DMS53 treated with DMSO at 0.1 percent for 48 hours (cell line): ENCODE data around the gene KPNA1.
A peak's percentile ranks its signal among the peaks of the same experiment; 100 is the strongest.

Experiments
- DNase-seq: peaks from one replicate; lab custom pipeline; 2025; ENCODE audit not compliant: unreplicated experiment; lab: John Stamatoyannopoulos, UW

The KPNA1 gene

GRCh38 chr3:122514123-122515019 lies at the start of gene KPNA1:
TSS of gene KPNA1 (minus strand) at chr3:122514939. CDS start at chr3:122496565, 18,374 bp downstream.
- peak; percentile 61 for DNase-seq

DNA sequence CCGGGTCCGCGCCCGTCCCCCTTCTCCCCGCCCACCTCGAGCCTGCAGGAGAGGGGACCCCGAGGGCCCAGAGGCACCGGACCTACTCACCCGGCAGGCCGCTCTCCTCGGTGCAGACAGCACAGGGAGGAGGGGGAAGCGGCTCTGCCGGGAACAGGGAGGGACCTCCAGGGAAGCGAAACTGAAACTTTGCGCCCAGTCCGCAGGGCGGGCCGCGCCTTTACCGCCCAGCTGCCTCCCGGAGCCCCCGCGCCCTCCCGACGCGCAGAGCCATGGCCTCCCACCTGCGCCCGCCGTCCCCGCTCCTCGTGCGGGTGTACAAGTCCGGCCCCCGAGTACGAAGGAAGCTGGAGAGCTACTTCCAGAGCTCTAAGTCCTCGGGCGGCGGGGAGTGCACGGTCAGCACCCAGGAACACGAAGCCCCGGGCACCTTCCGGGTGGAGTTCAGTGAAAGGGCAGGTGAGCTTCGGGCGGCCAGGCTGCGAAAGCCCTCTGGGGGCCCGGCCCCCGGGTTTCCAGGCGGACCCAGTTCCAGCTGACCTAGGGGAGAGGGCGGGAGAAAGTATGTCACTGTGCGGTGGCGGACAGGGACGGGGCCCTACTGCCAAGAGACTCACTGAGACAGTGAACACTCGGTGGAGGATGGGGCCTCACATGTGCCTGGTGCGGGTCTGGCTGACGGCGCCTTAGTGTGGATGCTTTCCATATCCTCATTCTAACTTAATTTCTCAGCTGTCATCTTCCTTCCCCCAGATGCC lies 49.6 kb upstream of the KPNA1 start, which contains the start of the genes DTX3L and PARP9:
TSS of gene DTX3L (plus strand) at position 184 of the 758 bp plus-strand sequence. CDS start at position 273, 89 bp downstream.
TSS of gene PARP9 (minus strand) at position 146 of the 758 bp plus-strand sequence. CDS start 4,680 bp downstream, outside the sequence.
- DNase-seq, result peak; percentile 48

- no peak for DNase-seq
Observed at GRCh38 chr3:122563717-122564025, 48.9 kb upstream of the KPNA1 start.

DNA sequence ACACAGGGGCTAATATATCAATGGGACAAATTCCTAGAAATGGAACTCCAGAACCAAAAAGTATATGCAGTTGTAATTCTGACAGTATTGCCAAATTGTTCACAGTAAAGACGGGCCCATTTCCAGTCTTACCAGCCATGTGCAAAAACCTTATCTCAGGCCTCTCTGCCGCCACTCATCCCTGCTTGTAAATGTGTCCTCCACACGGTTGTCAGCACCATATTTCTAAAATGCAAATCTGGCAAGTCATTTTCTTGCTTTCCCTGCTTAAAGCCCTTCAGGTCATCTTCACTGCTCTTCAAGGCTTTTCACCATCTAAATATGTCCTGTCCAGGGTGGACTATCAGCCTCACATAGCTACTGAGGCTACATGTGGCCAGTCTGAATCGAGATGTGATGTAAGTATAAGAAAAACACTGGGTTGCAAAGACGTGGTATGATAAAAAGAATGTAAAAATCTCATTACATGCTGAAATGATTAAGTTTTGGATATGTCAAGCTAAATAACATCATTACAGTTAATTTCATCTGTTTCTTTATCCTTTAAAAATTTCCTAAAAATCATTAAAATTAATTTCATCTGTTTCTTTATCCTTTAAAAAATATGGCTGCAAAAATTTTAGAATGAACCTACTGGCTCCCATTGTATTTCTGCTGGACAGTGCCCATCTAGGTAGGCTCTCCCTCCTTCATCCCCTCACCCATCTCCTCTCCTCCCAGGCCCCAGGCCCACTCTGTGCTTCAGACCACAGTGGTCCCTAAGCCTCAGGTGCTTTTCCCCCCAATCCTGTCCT lies 48.4 kb upstream of the KPNA1 start:
- DNase-seq, result no peak

DNA sequence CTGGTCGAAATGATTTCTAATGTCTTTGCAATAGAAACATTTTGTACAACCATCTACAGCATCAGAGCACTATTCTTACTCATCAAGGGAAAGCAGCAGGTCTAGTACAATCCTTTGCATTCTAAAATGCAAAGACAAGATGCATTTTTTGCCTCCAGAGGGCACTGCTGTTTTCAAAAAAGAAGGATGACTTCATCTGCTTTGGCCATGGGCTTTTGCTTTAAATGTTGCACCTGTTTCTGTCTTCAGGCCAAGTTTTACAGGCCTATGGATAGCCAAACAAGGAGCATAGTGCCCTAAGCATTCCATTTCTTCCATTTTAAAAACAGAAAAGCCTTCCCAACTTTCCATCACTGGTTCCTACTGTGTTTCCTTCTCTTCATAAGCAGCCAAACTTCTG lies 45.9 kb upstream of the KPNA1 start:
- peak; percentile 64 for DNase-seq

- no peak for DNase-seq
Observed at GRCh38 chr3:122559906-122560305, 45.2 kb upstream of the KPNA1 start.

GRCh38 chr3:122558605-122559004 lies 43.9 kb upstream of the KPNA1 start:
- no peak for DNase-seq

- no peak for DNase-seq
Observed at GRCh38 chr3:122557356-122557755, 42.6 kb upstream of the KPNA1 start.

DNA sequence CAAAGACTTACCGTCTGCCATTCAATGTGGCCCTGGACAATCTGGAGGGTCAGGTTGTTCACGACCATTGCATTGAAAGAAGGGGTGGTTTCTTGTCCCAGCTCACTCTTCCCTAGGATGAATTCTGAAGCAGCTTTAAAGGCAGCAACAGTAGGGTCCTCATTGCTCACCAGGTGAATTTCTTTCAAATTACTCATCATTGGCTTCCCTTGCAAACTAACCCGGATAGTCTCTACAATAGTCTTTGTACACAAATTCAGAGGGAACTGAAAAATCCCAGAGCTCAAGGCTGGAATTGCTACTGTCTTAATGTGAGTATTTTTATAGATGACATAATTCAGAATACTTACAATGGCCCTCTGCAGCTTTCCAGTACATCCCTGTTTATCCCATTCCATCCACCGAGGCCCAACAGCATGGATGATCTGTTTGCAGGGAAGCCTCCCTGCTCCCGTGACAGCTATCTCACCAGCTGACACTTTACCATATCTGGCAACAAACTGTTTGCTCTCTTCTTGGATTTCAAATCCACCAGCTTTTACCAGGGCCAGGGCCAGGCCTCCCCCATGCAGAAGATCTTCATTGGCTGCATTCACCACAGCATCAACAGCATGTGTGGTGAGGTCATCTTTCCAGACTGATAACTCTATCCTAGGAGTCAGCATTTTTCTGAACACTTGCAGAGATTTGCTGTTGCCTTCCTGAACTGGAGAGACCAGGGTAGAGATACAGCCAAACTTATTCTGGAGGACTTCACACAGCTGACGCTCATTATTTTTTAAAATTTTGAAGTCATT lies 40.7 kb upstream of the KPNA1 start:
- no peak for DNase-seq

DNA sequence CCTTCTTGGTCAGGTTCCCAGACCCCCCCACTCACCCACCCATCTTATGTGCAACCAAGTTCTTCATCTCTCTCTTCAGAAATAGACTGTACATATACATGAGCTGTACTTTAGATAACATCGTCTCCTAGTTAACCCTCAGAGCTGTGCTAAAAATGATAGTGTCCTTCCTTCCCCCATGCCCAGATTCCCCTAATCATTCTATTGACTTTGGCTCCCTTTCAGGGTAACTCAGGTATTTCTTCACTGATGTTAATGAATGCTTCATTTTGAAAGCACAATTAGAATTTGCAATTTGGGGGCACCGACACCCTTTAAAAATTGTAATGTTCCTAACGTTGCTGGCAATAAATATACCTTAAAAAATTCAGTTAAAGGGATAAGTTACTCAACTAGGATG lies 38.4 kb upstream of the KPNA1 start:
- DNase-seq, result no peak

- no peak for DNase-seq
Observed at GRCh38 chr3:122548619-122549018, 33.9 kb upstream of the KPNA1 start.

GRCh38 chr3:122548076-122548475 lies 33.3 kb upstream of the KPNA1 start:
- no peak for DNase-seq

GRCh38 chr3:122546151-122546550 lies 31.4 kb upstream of the KPNA1 start:
- DNase-seq, result no peak

DNA sequence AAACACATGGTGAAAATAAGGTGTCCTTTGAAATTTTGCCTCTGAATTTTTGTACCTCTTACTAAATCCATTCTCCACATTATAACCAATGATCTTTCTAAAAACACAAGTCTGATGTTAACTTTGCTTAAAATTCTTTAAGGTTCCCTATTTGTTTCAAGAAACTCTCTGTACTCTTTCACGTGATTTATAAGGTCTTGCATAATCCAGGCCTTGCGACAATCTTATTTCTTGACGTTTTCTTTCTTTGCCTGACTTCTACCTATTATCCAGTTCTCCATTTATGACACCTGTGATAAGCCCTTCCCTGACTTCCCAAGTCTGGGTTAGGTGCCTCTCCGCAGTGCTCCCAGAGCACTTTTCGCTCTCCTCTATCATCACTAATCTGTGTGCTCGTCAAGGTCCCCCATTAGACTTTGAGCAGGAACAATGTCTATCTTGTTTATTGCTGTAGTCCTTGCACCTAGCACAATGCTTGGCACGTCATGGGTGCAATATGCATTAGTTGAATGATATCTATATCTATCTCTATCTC lies 24.3 kb upstream of the KPNA1 start:
- no peak for DNase-seq

DNA sequence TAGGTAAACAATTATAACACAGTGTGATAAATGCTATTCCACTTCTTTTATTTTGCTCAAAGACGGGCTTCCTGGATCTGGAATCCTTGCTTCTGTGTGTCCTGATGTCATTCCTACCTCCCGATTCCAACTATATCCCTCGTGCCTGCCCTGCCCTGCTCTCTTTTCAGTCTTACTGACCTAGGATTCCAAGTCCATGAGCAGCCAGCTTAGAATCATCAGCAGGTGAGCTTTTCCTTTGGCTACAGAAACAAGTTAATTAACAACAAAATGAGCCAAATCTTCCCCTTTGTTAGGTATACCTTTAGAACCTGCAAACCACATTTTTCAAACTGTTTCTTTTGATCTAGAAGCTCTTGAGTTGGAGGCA lies 21.9 kb upstream of the KPNA1 start:
- DNase-seq, result no peak

DNA sequence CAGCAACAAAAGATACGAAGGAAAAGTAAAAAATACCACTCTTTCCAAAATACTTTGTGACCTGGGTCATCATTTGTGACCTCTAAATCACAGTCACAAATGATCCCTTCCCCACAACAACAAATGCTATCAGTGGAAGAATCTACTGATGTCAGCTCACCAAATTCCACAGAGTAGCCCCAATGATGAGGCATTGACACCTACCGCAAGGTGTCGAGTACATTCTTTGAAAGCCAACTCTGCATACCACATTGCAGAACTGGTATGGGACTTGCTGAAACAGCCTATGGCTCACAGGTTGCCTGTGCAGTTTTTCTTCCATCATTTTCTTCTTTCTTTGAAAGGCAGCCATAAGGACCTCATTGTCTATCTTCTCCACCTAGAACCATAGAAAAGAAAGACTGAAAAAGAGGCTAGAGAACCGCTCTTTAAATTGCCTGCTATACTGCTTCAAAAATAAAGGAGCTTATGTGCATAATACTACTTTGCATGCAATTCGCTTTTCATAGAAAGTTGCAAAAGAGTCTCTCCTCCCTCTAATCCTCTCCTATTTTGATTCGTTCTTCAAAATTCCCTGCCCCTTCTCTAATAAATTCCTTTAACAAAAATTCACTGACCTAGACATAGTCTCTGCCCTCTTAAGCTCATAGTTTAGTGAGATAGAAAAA lies 21.4 kb upstream of the KPNA1 start:
- DNase-seq, result no peak

DNA sequence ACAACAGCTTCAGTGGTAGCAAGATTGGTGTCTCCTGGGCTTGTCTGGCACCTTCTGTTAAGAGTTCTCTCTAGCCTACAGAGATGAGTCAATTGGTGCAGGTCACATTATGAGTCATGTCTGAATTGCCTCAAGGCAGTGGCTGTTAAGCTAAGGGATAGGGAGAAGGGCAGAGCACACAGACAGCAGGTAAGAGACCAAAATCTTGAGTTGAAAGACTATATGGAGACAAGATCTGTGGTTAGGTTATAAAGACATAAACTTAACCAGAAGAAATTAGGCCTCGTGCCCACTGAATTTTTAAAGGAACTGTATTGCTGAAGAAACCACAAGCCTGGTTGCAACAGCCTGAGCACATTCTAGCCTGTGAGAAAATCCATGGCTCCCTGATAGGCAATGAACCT lies 19.2 kb upstream of the KPNA1 start:
- DNase-seq, result no peak

GRCh38 chr3:122533480-122533879 lies 18.7 kb upstream of the KPNA1 start:
- DNase-seq, result no peak

DNA sequence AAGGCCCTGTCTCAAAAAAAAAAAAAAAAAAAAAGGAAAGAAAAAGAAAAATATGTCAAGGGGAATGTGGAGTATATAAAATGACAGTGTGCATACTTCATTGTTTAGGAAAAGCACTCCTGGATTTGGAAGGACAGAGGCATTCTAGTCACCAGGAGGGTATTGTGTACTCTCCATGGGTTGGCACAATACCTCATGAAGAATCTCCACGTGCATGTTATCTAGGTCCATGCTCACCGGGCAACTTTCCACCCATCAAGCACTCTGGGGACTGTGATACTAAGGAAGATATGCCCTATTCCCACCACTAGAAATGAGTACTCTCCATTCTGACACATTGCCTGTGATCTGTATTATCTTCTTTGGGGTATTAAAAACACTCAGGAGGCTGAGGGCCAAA lies 15.4 kb upstream of the KPNA1 start:
- no peak for DNase-seq

DNA sequence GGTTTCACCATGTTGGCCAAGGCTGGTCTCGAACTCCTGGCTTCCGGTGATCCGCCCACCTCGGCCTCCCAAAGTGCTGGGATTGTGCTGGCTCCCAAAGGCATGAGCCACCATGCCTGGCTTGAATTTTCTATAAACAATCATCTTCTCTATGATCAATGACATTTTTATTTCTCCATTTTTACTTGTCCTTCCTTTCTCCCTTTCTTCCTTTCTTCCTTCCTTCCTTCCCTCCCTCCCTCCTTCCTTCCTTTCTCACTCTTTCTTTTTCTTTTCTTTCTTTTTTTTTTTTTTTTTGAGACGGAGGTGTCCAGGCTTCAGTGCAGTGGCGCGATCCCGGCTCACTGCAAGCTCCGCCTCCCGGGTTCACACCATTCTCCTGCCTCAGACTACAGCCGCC lies 8.6 kb upstream of the KPNA1 start:
- DNase-seq, result no peak
